Measurements from ENCODE around the gene TLL1.

The TLL1 gene

GRCh38 chr4:165964591-165964990 lies 91.6 kb downstream of the TLL1 start:
- Histone ChIP-seq H3K9me3 (ENCODE audit: insufficient read depth, low read length) (no peaks in the 10 kb centered on the region), H3K9me2 (replicated peaks; ENCODE audit: insufficient read depth, low read length) (no peaks in the 10 kb centered on the region), H3K27me3 (ENCODE audit: low read length) (no peaks in the 10 kb centered on the region), H3K4me2 (ENCODE audit: low read depth, low read length, poor library complexity, severe bottlenecking) (no peak overlapping the region), H3K27ac (ENCODE audit: low read depth, low read length) (no peak overlapping the region), H3K36me3 (ENCODE audit: low read length) (no peaks in the 10 kb centered on the region), H3F3A (ENCODE audit: insufficient read depth) (no peaks in the 10 kb centered on the region), H3K79me2 (ENCODE audit: insufficient read depth, low read length) (no peaks in the 10 kb centered on the region), H2AFZ (ENCODE audit: low read depth, low read length, severe bottlenecking) (no peak overlapping the region), H3K9ac (ENCODE audit: low read length) (no peak overlapping the region), H3K4me3 (ENCODE audit: insufficient read depth, low read length, poor library complexity, severe bottlenecking) (no peak overlapping the region), H4K20me1 (ENCODE audit: low read depth, low read length) (no peaks in the 10 kb centered on the region)
- TF ChIP-seq EZH2phosphoT487 (conservative IDR thresholded peaks at IDR 0.05; ENCODE audit: low read length) = no peak
- TF ChIP-seq CTCF (IDR thresholded peaks at IDR 0.05; ENCODE audit: insufficient read depth, low read length, poor library complexity, severe bottlenecking) = no peak

- no peaks in the 10 kb centered on the region for H4K20me1 ChIP-seq (ENCODE audit: low read depth, low read length)
- H3F3A ChIP-seq (ENCODE audit: insufficient read depth) = no peaks in the 10 kb centered on the region
- no peaks in the 10 kb centered on the region for H3K79me2 ChIP-seq (ENCODE audit: insufficient read depth, low read length)
- H3K36me3 ChIP-seq (ENCODE audit: low read length) = no peaks in the 10 kb centered on the region
- TF ChIP-seq CTCF (IDR thresholded peaks at IDR 0.05; ENCODE audit: insufficient read depth, low read length, poor library complexity, severe bottlenecking) = no peak
- no peak for TF ChIP-seq EZH2phosphoT487 (conservative IDR thresholded peaks at IDR 0.05; ENCODE audit: low read length)
- H2AFZ ChIP-seq (ENCODE audit: low read depth, low read length, severe bottlenecking) = no peak overlapping the region
- no peaks in the 10 kb centered on the region for H3K27me3 ChIP-seq (ENCODE audit: low read length)
- no peak overlapping the region for H3K4me3 ChIP-seq (ENCODE audit: insufficient read depth, low read length, poor library complexity, severe bottlenecking)
- H3K9me3 ChIP-seq (ENCODE audit: insufficient read depth, low read length) = no peaks in the 10 kb centered on the region
- H3K27ac ChIP-seq (ENCODE audit: low read depth, low read length) = no peak overlapping the region
- H3K9ac ChIP-seq (ENCODE audit: low read length) = no peak overlapping the region
- H3K4me2 ChIP-seq (ENCODE audit: low read depth, low read length, poor library complexity, severe bottlenecking) = no peak overlapping the region
- no peaks in the 10 kb centered on the region for H3K9me2 ChIP-seq (replicated peaks; ENCODE audit: insufficient read depth, low read length)
Measured at GRCh38 chr4:165965503-165965902, 92.5 kb downstream of the TLL1 start.

GRCh38 chr4:165966833-165967232 lies 93.8 kb downstream of the TLL1 start:
- Histone ChIP-seq H3K27ac (ENCODE audit: low read depth, low read length) (no peak overlapping the region), H3K4me2 (ENCODE audit: low read depth, low read length, poor library complexity, severe bottlenecking) (no peak overlapping the region)

More at GRCh38 chr4:165966833-165967232, 93.8 kb downstream of the TLL1 start:
- Histone ChIP-seq H3K9me2 (replicated peaks; ENCODE audit: insufficient read depth, low read length) (no peaks in the 10 kb centered on the region), H3K27me3 (ENCODE audit: low read length) (no peaks in the 10 kb centered on the region), H3F3A (ENCODE audit: insufficient read depth) (no peaks in the 10 kb centered on the region), H3K36me3 (ENCODE audit: low read length) (no peaks in the 10 kb centered on the region), H3K4me3 (ENCODE audit: insufficient read depth, low read length, poor library complexity, severe bottlenecking) (no peak overlapping the region), H4K20me1 (ENCODE audit: low read depth, low read length) (no peaks in the 10 kb centered on the region), H3K79me2 (ENCODE audit: insufficient read depth, low read length) (no peaks in the 10 kb centered on the region), H2AFZ (ENCODE audit: low read depth, low read length, severe bottlenecking) (no peak overlapping the region), H3K9ac (ENCODE audit: low read length) (no peak overlapping the region), H3K9me3 (ENCODE audit: insufficient read depth, low read length) (no peaks in the 10 kb centered on the region)
- TF ChIP-seq EZH2phosphoT487 (conservative IDR thresholded peaks at IDR 0.05; ENCODE audit: low read length) (no peak), CTCF (IDR thresholded peaks at IDR 0.05; ENCODE audit: insufficient read depth, low read length, poor library complexity, severe bottlenecking) (no peak)

Data from SU-DHL-6 (cell line).